ENCODE measurements around the gene HTR3C.

DNA sequence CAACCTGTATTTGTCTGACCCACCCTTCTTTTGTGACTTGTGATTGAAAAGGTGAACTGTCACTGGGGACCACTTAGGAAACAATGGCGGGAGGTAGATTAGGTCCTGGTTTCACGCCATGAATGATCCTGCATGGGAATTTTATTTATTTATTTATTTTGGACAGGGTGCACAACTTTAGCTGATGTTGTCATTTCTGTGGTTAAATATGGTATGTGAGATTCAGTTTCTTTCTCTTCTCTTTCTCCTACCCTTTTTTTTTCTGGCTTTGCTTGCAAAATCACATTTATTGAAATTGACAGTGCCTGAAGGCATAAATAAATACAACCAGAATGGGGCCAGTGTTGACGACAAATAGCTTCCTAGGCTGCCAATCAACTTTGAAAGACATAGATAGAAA is 26.0 kb downstream of the HTR3C start:
- TF ChIP-seq POLR2A (IDR thresholded peaks at IDR 0.05) (no peak), CTCF (IDR thresholded peaks at IDR 0.05) (no peak)

Measured in Peyer's patch (tissue), 4 donors.